A673 (cell line): Measurements from ENCODE around the gene HMOX2. TPM values are rescaled to one million over a fixed set of nuclear protein-coding genes. Genes with fewer than 3 reads are reported as not detected.

ENCODE experiments used
- Bru-seq: library from RNA; stranded (reverse); fragments of 400-500 nt; gene quantifications from one replicate; lab custom pipeline; 2021; lab: Mats Ljungman, UMichigan
- BruChase-seq, 2 experiments: library from RNA; stranded (reverse); fragments of 400-500 nt; gene quantifications; one replicate each; lab custom pipeline; 2021; lab: Mats Ljungman, UMichigan
- BruUV-seq: library from RNA; stranded (reverse); fragments of 400-500 nt; replicated peaks from 2 replicates; lab custom pipeline; 2021; lab: Mats Ljungman, UMichigan
- CTCF ChIA-PET: fragments of 300-600 bp; sonication (Branson Sonifier 250); formaldehyde crosslinking; loops from one replicate; lab custom pipeline; 2022; ENCODE audit warnings: antibody characterized with exemption; lab: Charles Lee
- POLR2A ChIA-PET: fragments of 300-600 bp; sonication (Branson Sonifier 250); formaldehyde crosslinking; loops from one replicate; lab custom pipeline; 2022; ENCODE audit warnings: antibody characterized with exemption; ENCODE audit not compliant: low non-redundant PET; lab: Charles Lee
- DNase-seq: peaks from one replicate; pipeline ENCODE4 v3.0.0-alpha.2; 2015; ENCODE audit warnings: low spot score
- H3K27ac ChIP-seq: fragments of 200-600 bp; sonication (generic); 2 replicates; pipeline ENCODE4 v1.5.1; 2016; ENCODE audit warnings: mixed run types, low read depth, mild to moderate bottlenecking, mixed read lengths, antibody characterized with exemption, low read length; ENCODE audit not compliant: poor library complexity, severe bottlenecking
- H3K27me3 ChIP-seq: fragments of 200-600 bp; sonication (generic); replicated peaks from 2 replicates; pipeline ENCODE4 v1.6.1; 2017; ENCODE audit warnings: mixed run types, low read depth, mild to moderate bottlenecking, mixed read lengths, antibody characterized with exemption, low read length; ENCODE audit not compliant: insufficient read depth, poor library complexity
- H3K36me3 ChIP-seq: fragments of 200-600 bp; sonication (generic); 2 replicates; pipeline ENCODE4 v1.6.1; 2016; ENCODE audit warnings: mixed run types, mild to moderate bottlenecking, mixed read lengths, antibody characterized with exemption, low read length; ENCODE audit not compliant: insufficient read depth, poor library complexity, severe bottlenecking
- H3K4me1 ChIP-seq: fragments of 200-600 bp; sonication (generic); 2 replicates; pipeline ENCODE4 v1.6.1; 2017; ENCODE audit warnings: mixed run types, mild to moderate bottlenecking, mixed read lengths, antibody characterized with exemption, low read length; ENCODE audit not compliant: insufficient read depth, poor library complexity, severe bottlenecking
- H3K4me3 ChIP-seq: fragments of 200-600 bp; sonication (generic); 2 replicates; pipeline ENCODE4 v1.5.1; 2016; ENCODE audit warnings: low read depth, mixed run types, mild to moderate bottlenecking, mixed read lengths, low read length; ENCODE audit not compliant: poor library complexity, severe bottlenecking
- H3K9me3 ChIP-seq: fragments of 200-600 bp; sonication (generic); 2 replicates; pipeline ENCODE4 v1.6.1; 2016; ENCODE audit warnings: mixed run types, low read depth, mild to moderate bottlenecking, mixed read lengths, antibody characterized with exemption, low read length; ENCODE audit not compliant: poor library complexity, severe bottlenecking
- CTCF ChIP-seq: fragments of 300-800, 200-600 bp; sonication (generic); conservative IDR thresholded peaks from 2 replicates; pipeline ENCODE4 v1.5.1; 2017; ENCODE audit warnings: low read depth, mild to moderate bottlenecking, antibody characterized with exemption, low read length, moderate library complexity, mixed read lengths
- EZH2 ChIP-seq: fragments of 200-600 bp; sonication (generic); IDR thresholded peaks from 2 replicates; pipeline ENCODE4 v1.6.1; 2017; ENCODE audit warnings: borderline replicate concordance, low read depth, mild to moderate bottlenecking, mixed read lengths, antibody characterized with exemption, low read length; ENCODE audit not compliant: poor library complexity, severe bottlenecking
- intact Hi-C: fragments of 100-400 bp; cut with micrococcal nuclease; formaldehyde crosslinking; loops from one replicate; pipeline ENCODE4 v1.10.0; 2022; ENCODE audit not compliant: unreplicated experiment
- long read RNA-seq: library from polyadenylated mRNA; stranded (forward); transcript quantifications from one replicate; pipeline ENCODE4 v2.0.0, GENCODE V29; 2022
- total RNA-seq: library from RNA; stranded (reverse); gene quantifications from 2 replicates; pipeline ENCODE4 v1.2.3, GENCODE V29; 2021

Gene HMOX2, protein sequence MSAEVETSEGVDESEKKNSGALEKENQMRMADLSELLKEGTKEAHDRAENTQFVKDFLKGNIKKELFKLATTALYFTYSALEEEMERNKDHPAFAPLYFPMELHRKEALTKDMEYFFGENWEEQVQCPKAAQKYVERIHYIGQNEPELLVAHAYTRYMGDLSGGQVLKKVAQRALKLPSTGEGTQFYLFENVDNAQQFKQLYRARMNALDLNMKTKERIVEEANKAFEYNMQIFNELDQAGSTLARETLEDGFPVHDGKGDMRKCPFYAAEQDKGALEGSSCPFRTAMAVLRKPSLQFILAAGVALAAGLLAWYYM
- total RNA-seq = 59.4 and 63.0 TPM in 2 replicates
- percentile 65 among the genes with signal in this experiment for Bru-seq, nascent RNA
- percentile 70 among the genes with signal in this experiment for BruChase-seq, experiment 1, labeled RNA remaining after a 2-hour chase
- BruChase-seq, experiment 2, labeled RNA remaining after a 6-hour chase = percentile 77 among the genes with signal in this experiment
- long read RNA-seq, transcript HMOX2-205 (7 exons, 1,797 nt) = minor isoform, 11 of 164 reads
- long read RNA-seq, transcript HMOX2-208 (6 exons, 2,147 nt) = major isoform, 114 of 164 reads
- long read RNA-seq, partial matches to known transcripts = 13 of 164 reads
- long read RNA-seq, other reads (novel, unspliced or antisense) = 22 of 164 reads

- Histone ChIP-seq H3K4me1 (peaks cover 12% of the 10 kb centered on the region), H3K4me3 (peak within 1 kb of the TSS; percentile 92), H3K27me3 (no peaks in the 10 kb centered on the region), H3K9me3 (no peaks in the 10 kb centered on the region), H3K27ac (peak within 1 kb of the TSS; percentile 87), H3K36me3 (no peaks in the 10 kb centered on the region)
- POLR2A ChIA-PET = interaction anchor here (0.6 kb wide), 2 partner anchors 73 to 227 kb away, joined by 3 read pairs; no protein-coding TSS in a partner anchor
- intact Hi-C loops = no loop called here
- peak; percentile 95 for DNase-seq
- no TSS peak for BruUV-seq
- CTCF ChIA-PET = interaction anchor here (0.8 kb wide), 1 partner anchor 222 kb away, joined by 4 read pairs; no protein-coding TSS in a partner anchor
- peak; percentile 64 for TF ChIP-seq CTCF
- TF ChIP-seq EZH2 = no peak
These were observed at the start of gene HMOX2 for GRCh38 chr16:4475880-4476788. Gene HMOX2 (plus strand): TSS chr16:4476398. CDS start chr16:4505525, 29,127 bp downstream.

DNA sequence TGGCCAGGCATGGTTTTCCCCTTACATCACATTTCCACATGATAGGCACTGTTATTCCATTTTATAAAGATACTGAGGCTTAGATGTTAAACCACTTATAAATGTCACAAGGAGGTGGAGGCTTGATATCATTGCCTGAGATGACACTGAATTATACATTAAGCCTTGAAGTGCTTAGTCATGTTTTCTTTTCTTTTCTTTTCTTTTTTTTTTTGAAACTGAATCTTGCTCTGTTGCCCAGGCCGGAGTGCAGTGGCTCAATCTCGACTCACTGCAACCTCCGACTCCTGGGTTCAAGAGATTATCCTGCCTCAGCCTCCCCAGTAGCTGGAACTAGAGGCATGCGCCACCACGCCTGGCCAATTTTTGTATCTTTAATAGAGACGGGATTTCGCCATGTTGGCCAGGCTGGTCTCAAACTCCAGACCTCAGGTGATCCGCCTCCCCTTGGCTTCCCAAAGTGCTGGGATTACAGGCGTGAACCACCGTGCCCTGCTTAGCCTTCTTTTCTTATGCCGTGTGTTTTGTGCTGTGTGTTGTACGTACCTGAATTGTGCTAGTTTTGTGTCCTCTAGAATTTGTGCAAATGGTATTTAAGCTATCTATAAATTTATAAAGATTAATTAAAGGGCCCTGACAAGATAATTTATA, 49.4 kb upstream of the HMOX2 start:
- CTCF ChIA-PET = no interaction called here
- H3K4me3 ChIP-seq = peak overlapping the region; percentile 96
- intact Hi-C loops = no loop called here
- no peak for TF ChIP-seq CTCF
- TF ChIP-seq EZH2 = no peak
- H3K4me1 ChIP-seq = peaks cover 11% of the 10 kb centered on the region
- H3K27ac ChIP-seq = peak overlapping the region; percentile 96
- peaks cover 12% of the 10 kb centered on the region for H3K36me3 ChIP-seq
- no peak for DNase-seq
- no peaks in the 10 kb centered on the region for H3K27me3 ChIP-seq
- POLR2A ChIA-PET = no interaction called here
- BruUV-seq = TSS peak; percentile 54
- no peaks in the 10 kb centered on the region for H3K9me3 ChIP-seq
